Bronchial epithelial cell (primary cell): ENCODE results near the gene CAMK2D. TPM values are rescaled to one million over a fixed set of nuclear protein-coding genes. Genes with fewer than 3 reads are reported as not detected.
A peak's percentile ranks its signal among the peaks of the same experiment; 100 is the strongest.

Source experiments
- DNase-seq: peaks from one replicate; pipeline ENCODE4 v3.0.0-alpha.2; 2010; ENCODE audit warnings: low read depth
- FAIRE-seq: peaks from 2 replicates; lab custom pipeline; 2011; peaks lifted over from hg19 to GRCh38; lab: Jason Lieb, UNC
- H3K27me3 ChIP-seq: 2 replicates; pipeline ENCODE4 v1.5.1; 2011; ENCODE audit warnings: low read length; ENCODE audit not compliant: control insufficient read depth, insufficient read depth
- H3K36me3 ChIP-seq: 2 replicates; pipeline ENCODE4 v1.5.1; 2011; ENCODE audit warnings: low read length; ENCODE audit not compliant: control insufficient read depth, insufficient read depth
- H3K4me3 ChIP-seq: 2 replicates; pipeline ENCODE4 v1.5.1; 2011; ENCODE audit warnings: mild to moderate bottlenecking, low read depth, low read length, control low read depth
- total RNA-seq: library from RNA; depleted of rRNA; stranded (reverse); fragments of >200 nt; gene quantifications from 2 replicates; pipeline ENCODE4 v1.2.1, GENCODE V29; 2014
- TF ChIP-seq, protein P1 (sequence below): IDR thresholded peaks from 2 replicates; pipeline ENCODE4 v1.5.1; 2011; ENCODE audit warnings: mild to moderate bottlenecking, moderate library complexity, low read length, control low read depth, inconsistent platforms; ENCODE audit not compliant: insufficient read depth, severe bottlenecking

The CAMK2D gene
- total RNA-seq, 1 donor from 2014 or later = 50.8 TPM

DNA sequence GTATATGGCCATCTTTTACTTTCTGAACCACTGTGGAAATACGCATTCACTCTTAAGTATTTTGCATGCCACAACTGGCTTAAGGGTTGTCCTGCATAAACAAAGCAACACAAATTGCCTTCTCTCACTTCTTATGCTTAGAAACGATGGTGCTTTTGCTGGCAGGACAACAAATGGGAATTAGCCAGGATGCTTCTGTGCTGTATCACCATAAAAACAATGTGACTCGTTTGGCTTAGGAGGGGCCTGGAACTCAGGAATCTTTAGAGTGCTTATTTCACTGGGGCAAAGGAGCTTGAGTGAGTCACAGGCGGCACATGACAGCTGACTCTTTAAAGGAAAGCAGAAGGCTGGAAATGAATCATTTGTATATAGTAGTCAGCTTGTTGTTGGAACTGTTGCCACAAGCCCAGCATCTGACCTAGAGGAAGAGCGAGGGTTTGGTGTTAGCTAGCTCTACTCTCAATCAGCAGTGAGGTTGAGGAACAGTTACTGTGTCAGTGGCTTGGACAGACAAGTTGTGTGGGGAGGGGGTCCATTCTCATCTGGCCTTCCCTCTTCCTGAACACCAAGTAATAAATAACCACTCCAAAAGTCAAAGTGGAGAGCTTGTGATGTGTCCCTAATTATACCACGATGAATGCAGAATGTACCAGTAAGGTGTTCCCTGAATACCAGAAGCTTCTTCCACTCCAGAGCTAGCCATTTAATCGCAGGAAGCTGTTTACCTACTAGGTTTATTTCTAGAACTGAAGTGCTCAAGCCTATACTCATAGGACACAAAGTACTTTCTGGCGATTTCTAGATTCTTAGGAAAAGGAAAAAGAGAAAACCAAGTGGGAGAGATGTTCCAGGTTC is 293.1 kb downstream of the CAMK2D start:
- Histone ChIP-seq H3K36me3 (peaks cover 1% of the 10 kb centered on the region), H3K27me3 (no peaks in the 10 kb centered on the region), H3K4me3 (peak overlapping the region; percentile 0)
- DNase-seq (peak; percentile 100), FAIRE-seq (peak; percentile 96)
- TF ChIP-seq, protein P1, sequence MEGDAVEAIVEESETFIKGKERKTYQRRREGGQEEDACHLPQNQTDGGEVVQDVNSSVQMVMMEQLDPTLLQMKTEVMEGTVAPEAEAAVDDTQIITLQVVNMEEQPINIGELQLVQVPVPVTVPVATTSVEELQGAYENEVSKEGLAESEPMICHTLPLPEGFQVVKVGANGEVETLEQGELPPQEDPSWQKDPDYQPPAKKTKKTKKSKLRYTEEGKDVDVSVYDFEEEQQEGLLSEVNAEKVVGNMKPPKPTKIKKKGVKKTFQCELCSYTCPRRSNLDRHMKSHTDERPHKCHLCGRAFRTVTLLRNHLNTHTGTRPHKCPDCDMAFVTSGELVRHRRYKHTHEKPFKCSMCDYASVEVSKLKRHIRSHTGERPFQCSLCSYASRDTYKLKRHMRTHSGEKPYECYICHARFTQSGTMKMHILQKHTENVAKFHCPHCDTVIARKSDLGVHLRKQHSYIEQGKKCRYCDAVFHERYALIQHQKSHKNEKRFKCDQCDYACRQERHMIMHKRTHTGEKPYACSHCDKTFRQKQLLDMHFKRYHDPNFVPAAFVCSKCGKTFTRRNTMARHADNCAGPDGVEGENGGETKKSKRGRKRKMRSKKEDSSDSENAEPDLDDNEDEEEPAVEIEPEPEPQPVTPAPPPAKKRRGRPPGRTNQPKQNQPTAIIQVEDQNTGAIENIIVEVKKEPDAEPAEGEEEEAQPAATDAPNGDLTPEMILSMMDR = no peak

DNA sequence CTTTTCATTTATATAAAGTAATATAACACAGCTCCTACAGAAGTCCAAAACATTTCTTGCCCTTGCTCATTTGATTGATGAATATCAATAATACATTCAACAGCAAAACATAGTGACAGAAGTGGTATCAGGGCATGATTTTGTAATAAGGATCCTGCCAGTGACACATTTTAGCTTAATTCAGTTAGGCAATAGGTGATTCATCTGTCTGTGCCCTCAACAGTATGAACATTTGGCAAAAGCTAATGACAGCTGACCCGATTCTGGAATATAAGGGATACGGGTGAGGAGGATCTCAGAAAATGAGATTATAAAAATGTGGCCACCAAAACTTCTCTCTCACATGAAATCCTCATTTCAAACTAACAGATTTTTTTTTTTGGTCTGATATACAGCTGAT is 294.0 kb downstream of the CAMK2D start:
- peak; percentile 94 for DNase-seq
- Histone ChIP-seq H3K4me3 (peak overlapping the region; percentile 0), H3K36me3 (peaks cover 1% of the 10 kb centered on the region), H3K27me3 (no peaks in the 10 kb centered on the region)
- TF ChIP-seq, protein P1 = no peak
- FAIRE-seq = no peak

DNA sequence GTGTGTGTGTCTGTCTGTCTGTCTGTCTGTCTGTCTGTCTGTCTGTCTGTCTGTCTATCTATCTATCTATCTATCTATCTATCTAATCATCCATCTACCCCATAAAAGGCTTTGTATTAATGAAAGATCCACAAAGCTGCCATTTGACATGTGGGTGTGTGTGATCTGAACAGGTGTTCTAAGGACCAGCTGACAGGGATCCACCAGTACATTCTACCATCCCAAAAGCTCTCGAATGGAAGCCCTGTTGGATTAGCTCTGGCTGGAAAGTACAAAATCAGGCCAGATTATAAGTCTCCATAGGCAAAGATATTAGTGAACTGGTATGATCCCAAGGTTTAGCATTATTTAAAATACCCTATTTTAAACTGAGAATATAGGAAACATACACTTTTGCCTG is 299.3 kb downstream of the CAMK2D start:
- Histone ChIP-seq H3K4me3 (no peak overlapping the region), H3K27me3 (no peaks in the 10 kb centered on the region), H3K36me3 (peaks cover 1% of the 10 kb centered on the region)
- DNase-seq (no peak), FAIRE-seq (no peak)
- TF ChIP-seq, protein P1 = no peak

DNA sequence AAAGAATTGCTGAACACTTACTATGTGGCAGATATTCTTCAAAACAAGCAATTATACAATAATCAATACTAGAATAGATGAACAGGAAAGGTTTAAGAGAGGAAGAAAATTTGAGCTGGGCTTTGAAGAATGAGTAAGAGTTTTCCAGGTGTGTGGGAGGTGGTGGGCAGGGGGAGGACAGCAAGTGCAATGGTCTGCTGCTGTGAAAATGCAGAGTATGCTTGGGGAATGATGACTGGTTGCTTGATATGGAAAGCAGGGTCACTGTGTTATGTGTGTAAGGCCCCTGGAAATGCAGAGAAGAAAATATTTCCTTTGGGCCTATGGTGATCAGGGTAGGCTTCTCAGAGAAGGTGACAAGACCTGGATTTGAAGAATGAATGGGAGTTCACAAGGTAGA is 300.3 kb downstream of the CAMK2D start:
- TF ChIP-seq, protein P1 = no peak
- FAIRE-seq (no peak), DNase-seq (no peak)
- Histone ChIP-seq H3K36me3 (peaks cover 4% of the 10 kb centered on the region), H3K27me3 (no peaks in the 10 kb centered on the region), H3K4me3 (no peak overlapping the region)

DNA sequence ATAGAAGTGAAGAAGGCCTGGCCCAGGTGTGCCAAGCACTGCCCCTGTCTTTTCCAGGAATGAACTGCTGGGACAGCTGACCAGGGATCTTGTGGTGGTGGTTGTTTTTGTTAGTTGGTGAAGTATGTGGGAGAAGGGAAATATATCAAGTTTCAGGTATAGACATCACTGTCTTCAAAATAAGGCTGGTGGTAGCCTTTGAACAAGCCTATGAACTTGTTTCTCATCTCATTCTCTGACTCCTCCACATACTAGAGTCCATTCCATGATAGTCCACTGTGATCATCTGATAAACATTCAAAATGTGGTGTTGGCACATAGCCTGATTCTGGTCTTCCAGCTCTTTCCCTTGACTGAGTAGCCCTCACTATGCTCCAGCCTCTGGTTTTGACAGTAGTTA is 303.7 kb downstream of the CAMK2D start:
- H3K4me3 ChIP-seq = no peak overlapping the region
- no peak for DNase-seq
- no peak for FAIRE-seq
- TF ChIP-seq, protein P1 = no peak
- H3K36me3 ChIP-seq = peaks cover 3% of the 10 kb centered on the region
- H3K27me3 ChIP-seq = no peaks in the 10 kb centered on the region
